Stimulated activated CD4-positive, alpha-beta T cell treated with anti-CD3 and anti-CD28 coated beads, TNF-alpha, amount 100 ng/mL, for 24 hours (primary cell): ENCODE measurements around the gene UQCRQ.
"Not testable (repeated sequence)": the region's sequence is repeated elsewhere in the genome, so short reads cannot be mapped to it uniquely, and the experiment has no call there.

Source experiments
- DNase-seq, 3 experiments: peaks; one replicate each; pipeline ENCODE4 v3.0.0-alpha.2; 2020; ENCODE audit warnings: low read depth in 3 of 3

Gene UQCRQ

DNA sequence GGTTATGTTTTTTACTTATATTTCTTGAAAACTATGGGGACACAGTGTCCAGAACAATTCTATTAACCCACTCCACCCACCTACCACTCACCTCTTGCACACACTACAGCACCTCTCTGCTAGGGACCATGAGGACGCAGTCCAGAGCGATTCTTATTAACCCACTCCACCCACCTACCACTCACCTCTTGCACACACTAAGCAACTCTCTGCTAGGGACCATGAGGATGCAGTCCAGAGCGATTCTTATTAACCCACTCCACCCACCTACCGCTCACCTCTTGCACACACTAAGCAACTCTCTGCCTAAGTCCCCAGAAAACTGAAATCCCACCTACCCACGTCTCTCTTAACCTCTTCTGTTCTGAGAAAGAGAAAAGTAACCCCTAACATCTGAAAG, 33.8 kb upstream of the UQCRQ start:
- no peak for DNase-seq

GRCh38 chr5:132834057-132834456, 32.4 kb upstream of the UQCRQ start:
- DNase-seq = no peak

GRCh38 chr5:132836852-132837251, 29.6 kb upstream of the UQCRQ start:
- DNase-seq = no peak

DNA sequence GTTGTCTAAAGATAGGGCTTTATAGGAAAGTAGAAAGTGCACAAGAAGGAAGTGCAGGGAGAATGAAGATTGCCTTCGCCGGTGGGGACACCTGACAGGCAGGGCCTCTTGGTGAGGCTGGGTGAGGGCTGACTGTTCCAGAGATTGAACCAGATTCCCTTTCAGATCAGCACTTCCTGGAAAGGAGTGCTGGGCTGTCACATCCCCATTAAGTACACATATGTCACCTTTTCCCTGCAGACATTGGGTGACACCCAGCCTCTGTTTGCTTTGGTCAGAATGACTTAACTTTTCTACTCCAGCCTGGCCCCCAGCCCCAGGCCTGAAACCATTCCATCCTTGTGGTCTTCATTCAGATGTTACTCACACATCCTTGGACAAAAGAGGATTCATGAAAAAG, 28.6 kb upstream of the UQCRQ start:
- DNase-seq = no peak

- no peak for DNase-seq
These were observed 27.7 kb upstream of the UQCRQ start for GRCh38 chr5:132838516-132839282.

DNA sequence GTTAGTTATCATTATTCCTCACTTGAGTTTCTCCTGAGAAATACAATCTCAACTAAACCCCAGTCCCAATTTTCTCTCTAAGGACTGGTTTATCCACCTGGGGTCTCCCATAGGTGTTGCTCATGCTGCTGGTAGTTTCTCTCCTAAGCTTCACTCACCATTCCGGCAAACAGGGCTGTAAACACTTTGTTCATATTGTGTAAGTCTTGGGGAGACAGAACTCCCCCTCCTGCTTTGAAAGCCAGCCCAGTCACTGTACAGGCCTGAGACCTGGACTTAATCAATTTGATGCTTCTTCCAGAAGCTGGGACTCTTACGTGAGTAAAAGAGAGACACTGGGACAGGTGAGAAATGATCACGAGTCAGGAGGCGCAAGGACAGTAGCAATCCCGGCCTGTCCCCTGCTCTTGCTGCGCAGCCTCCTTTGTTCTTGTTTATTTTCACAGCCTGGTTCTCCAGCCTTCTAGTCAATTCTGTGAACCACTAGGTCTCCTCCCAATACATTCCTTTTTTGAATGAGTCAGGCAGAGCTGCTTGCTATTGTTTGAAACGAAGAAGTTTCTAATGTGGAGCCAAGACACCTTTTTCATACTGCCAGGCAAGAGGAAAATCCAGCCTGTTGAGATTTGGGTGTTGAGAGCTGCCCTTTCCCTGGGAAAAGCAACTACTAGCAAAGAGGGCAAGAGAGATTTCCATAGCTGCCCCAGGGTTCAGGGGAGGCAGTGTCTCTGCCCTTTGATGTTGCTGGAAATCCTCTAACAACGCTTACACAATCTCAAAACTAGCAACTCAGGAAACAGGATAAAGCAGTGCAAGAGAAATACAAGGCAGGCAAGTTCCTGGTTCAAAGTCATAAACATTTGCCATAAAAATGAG, 26.8 kb upstream of the UQCRQ start:
- no peak for DNase-seq

DNA sequence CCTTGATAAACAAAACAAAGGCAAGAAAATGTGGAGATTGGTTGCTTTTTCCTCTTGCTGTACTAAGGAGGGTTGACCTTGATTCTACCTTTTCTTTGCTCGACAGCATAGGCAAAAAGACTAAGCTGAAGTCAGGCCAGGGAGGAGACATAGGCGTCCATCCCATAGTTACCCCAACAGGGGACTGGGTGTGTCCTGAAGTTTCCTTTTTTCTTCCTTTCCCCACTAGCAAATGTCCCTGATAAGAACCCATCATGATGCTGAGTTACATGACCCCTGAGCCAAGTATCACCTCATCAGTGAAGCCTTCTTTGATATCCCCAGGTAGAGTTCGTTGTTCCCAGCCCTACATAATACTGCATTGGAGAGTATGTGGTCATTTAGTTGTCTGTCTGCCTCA, 26.1 kb upstream of the UQCRQ start:
- DNase-seq = no peak

GRCh38 chr5:132840896-132841295, 25.5 kb upstream of the UQCRQ start:
- no peak for DNase-seq

DNA sequence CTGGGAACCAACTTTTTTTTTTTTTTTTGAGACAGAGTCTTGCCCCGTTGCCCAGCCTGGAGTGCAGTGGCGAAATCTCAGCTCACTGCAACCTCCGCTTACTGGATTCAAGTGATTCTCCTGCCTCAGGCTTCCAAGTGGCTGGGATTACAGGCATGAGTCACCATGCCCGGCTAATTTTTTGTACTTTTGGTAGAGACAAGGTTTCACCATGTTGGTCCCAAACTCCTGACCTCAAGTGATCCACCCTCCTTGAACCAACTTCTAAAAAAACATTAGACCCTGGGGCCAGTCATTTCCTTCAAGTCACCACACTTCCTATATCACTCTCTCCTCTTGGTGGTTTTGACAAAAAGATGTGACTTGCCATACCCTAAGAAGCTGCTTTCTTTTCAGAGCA, 25.1 kb upstream of the UQCRQ start:
- DNase-seq = no peak

DNA sequence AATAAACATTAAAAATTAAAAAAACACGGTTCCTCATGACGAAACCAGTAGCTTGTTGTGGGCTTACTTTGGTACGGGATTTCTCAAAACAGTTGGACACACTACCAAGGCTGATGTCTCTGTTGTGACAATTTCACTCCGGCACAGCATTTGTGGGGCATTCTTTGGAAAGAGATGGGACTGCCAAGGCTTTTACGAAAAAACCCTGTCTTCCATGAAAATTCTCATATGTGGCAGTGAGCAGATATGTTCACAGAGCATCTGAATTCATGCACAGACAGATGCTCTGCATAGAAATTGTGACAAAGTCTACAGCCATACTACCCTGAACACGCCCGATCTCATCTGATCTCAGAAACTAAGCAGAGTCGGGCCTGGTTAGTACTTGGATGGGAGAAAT, 18.2 kb upstream of the UQCRQ start:
- no peak for DNase-seq

GRCh38 chr5:132849347-132849746, 17.1 kb upstream of the UQCRQ start:
- no peak for DNase-seq

DNA sequence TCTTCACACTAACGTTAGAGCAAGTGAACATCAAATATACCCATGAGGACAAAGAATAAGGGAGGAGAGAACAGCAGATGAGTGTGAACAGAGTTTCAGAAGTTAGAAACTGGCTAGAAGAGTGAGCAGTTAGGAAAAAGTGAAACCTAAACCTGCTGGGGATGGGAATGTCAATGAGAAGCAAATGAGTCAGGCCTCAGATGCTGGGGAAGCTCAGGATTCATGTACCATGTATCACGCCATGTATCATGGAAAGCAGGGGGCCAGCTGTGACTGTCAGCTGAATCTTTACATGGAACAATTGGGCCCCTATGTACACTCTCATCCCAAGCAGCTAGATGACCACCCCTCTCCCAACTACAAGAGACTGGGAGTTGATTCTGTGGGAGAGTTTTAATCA, 16.4 kb upstream of the UQCRQ start:
- DNase-seq = no peak

- DNase-seq = no peak
These were observed 13.1 kb upstream of the UQCRQ start for GRCh38 chr5:132853323-132853722.

DNA sequence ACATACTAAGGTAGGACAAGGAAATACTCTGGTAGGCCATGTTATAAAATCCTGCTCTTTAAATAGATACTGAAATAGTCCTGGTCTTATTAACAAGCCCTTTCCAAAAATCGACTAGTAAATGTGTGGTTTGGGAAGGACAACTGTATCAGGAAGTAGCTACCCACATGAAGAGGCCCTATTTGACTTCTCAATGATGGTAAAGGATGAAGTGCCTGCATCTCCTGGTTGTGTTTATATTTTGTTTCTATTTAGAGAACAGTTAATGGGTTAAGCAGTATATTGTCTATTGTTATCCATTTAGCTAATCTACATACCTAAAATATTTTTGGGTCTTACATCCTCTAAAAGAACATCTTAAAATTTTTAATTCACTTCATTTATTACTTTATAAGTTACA, 12.7 kb upstream of the UQCRQ start:
- no peak for DNase-seq

DNA sequence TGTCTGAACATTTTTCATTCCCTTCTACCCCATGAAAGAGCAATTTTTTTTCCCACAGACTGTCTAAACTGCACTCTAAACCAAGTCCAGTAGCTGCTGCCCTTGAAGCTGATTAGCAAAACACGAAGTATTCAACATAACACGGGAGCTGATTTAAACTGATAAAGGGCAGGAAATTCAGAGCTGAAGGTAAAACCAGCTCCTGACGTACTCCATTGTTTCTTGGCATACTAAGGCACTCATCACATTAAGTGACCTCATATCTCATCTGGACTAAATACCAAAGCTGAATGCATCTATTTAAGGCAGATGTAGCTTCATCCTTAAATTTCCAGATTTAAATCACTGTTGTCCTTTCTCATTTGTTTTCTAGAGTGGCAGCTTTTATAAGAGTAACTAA, 12.1 kb upstream of the UQCRQ start:
- no peak for DNase-seq

GRCh38 chr5:132854992-132855391, 11.4 kb upstream of the UQCRQ start:
- DNase-seq = not testable (repeated sequence)

DNA sequence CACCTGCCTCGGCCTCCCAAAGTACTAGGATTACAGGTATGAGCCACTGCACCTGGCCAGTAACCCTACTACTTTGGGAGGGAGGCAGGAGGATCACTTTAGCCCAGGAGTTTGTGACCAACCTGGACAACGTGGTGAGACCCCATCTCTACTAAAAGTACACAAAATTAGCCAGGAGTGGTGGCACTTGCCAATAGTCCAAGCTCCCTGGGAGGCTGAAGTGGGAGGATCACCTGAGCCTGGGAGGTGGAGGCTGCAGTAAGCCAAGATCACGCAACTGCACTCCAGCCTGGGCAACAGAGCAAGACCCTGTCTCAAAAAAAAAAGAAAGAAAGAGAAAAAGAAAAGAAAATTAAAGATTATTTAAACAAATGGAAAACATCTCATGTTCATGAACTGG, 10.4 kb upstream of the UQCRQ start:
- DNase-seq = no peak

- DNase-seq = no peak
These were observed 6.5 kb upstream of the UQCRQ start for GRCh38 chr5:132859889-132860437.

- no peak for DNase-seq
These were observed 5.7 kb upstream of the UQCRQ start for GRCh38 chr5:132860742-132861141.

DNA sequence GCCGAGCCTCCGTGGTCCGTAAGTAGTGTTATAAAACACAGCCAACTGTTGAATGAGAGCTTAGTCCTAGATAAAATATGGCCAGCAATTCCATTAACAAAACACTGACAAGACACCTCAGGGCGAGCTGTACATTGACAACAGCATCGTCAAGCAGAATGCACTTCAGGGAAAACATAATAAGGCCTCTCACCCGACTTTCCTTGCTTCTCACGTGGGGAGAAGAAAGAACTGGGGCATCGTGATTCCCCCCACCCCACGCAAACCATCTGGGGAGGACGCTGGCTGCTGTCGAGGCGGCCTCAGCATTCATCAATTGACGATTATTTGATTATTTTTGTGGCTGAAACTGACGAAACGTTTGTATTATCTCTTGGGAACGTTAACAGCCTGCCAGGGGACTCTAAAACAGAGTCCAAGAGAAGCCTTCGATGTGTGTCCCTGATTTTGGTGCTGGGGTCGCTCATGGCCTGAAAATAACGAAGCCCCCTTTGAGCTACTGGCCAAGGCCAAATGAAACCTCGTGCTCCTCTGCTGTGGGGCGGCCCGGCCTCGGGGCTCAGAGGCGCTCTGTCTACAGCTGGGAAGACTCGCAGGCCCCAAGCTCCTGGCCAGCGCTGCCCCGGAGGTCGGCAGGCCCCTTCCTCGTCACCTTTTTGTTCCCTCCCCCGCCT, 637 bp upstream of the UQCRQ start:
- DNase-seq = no peak

DNA sequence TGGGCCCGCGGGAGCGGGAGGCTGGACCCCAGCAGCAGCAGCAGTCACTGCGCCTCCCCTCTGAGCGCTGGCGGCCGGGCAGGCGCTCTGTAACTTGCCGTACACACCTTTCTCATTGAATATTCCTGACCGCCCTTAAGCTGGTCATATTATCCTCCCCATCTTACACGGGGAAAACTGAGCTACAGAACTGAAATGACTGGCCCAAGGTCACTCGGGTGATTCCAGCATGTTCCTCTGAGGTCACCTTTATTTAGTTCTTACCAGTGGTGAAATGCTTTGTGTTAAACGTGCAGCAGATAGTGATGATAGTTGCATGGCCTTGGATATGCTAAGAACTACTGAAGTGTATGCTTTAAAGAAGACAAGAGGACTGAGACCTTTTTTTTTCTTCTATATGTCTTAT, 607 bp downstream of the UQCRQ start:
- DNase-seq = no peak

DNA sequence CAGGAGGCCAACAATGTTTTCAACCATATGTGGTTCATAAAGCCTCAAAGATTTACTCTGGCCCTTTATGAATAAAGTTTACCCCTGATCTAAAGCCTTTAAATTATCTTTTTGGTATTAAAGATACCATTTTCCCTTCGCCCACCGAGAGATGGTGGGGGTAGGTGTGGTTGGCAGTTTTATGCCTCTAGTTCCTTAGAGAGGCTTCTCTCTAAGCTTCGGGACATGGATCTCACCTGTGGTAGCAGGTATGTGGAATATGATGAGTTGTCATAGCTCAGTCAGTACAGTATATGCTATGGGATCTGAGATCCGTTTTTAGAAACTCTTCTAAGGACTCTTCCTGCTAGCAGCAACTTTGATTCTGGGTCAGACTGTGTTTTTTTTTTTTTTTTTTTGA, 2.3 kb downstream of the UQCRQ start:
- DNase-seq = no peak
